Lung (tissue), 16 donors: ENCODE data around the gene CTXN1. TPM values are rescaled to one million over a fixed set of nuclear protein-coding genes. Genes with fewer than 3 reads are reported as not detected.

Experiments
- ATAC-seq: fragments of 200-7000 bp; cut with Tn5 transposase; one replicate; pipeline ENCODE4 v1.9.1; 2020; ENCODE audit warnings: moderate number of reproducible peaks; ENCODE audit not compliant: insufficient read depth, low FRiP score
- DNase-seq, 3 donors: peaks; one replicate each; pipeline ENCODE4 v3.0.0-alpha.2; 2013 to 2017
- H3K27ac ChIP-seq, 2 donors: one replicate each; pipeline ENCODE4 v1.5.1; 2013; ENCODE audit warnings: mild to moderate bottlenecking in 2 of 2, moderate library complexity in 2 of 2, control low read depth in 1 of 2, inconsistent platforms in 1 of 2, low read depth in 1 of 2, low read length in 1 of 2
- H3K27me3 ChIP-seq, 3 donors: one replicate each; pipeline ENCODE4 v1.5.1; 2013; ENCODE audit warnings: low read length in 2 of 3; ENCODE audit not compliant: control insufficient read depth in 3 of 3, insufficient read depth in 3 of 3
- H3K36me3 ChIP-seq, 4 donors: one replicate each; pipeline ENCODE4 v1.5.1; 2013; ENCODE audit warnings: low read length in 4 of 4, mild to moderate bottlenecking in 1 of 4, moderate library complexity in 1 of 4; ENCODE audit not compliant: control insufficient read depth in 4 of 4, insufficient read depth in 4 of 4
- H3K4me1 ChIP-seq, 5 donors: one replicate each; pipeline ENCODE4 v1.5.1; 2013; ENCODE audit warnings: low read length in 5 of 5, mild to moderate bottlenecking in 2 of 5, moderate library complexity in 1 of 5; ENCODE audit not compliant: control insufficient read depth in 5 of 5, insufficient read depth in 5 of 5
- H3K4me3 ChIP-seq: one replicate; pipeline ENCODE4 v1.5.1; 2013; ENCODE audit warnings: mild to moderate bottlenecking, control low read depth, moderate library complexity
- H3K9ac ChIP-seq, 2 donors: one replicate each; pipeline ENCODE4 v1.5.1; 2013; ENCODE audit warnings: low read length in 2 of 2, control low read depth in 1 of 2; ENCODE audit not compliant: insufficient read depth in 1 of 2
- H3K9me3 ChIP-seq, 4 donors: one replicate each; pipeline ENCODE4 v1.5.1; 2013; ENCODE audit warnings: low read length in 3 of 4, mild to moderate bottlenecking in 1 of 4, moderate library complexity in 1 of 4; ENCODE audit not compliant: control insufficient read depth in 4 of 4, insufficient read depth in 3 of 4
- WGBS, 2 donors: extraction: QIAGEN DNeasy Blood & Tissue Kit; methylation state at CpG; one replicate each; pipeline ENCODE4 v1.1.7; 2013; 5-methylcytosine and 5-hydroxymethylcytosine counted together
- long read RNA-seq, 5 donors: transcript quantifications; one replicate each; lab custom pipeline, GENCODE V29; 2026
- polyA plus RNA-seq, 2 donors: library from polyadenylated mRNA; stranded (reverse); fragments of 200-250 nt; gene quantifications; one replicate each; pipeline ENCODE4 v1.2.1, GENCODE V29; 2013
- total RNA-seq, 2 donors: library from RNA; depleted of rRNA in 1 of 2; stranded (reverse); fragments of >200 nt in 1 of 2; gene quantifications; one replicate each; pipeline ENCODE4 v1.2.1, GENCODE V29; 2014 to 2021
- TF ChIP-seq, protein P1 (sequence below): IDR thresholded peaks from 2 replicates; pipeline ENCODE4 v1.5.1; 2012; ENCODE audit warnings: mild to moderate bottlenecking; ENCODE audit errors: control extremely low read depth, extremely low read depth
- donor health status: control.
- donor health status: control.
- donor health status: Bipolar disorder and iron deficiency.
- donor health status: healthy.
- donor health status: DM: yes; HTN: yes; CAD: no.

CTXN1 gene
- total RNA-seq (10 to 100 TPM in 1 of 2 donors, 1 to 10 TPM in 1; 4.3 to 25.9 TPM), polyA plus RNA-seq (1 to 10 TPM; 6.5 to 7.2 TPM)
- long read RNA-seq, donor 1, transcript CTXN1-201 (2 exons, 1,274 nt): major isoform, 18 of 29 reads
- long read RNA-seq, donor 1, partial matches to known transcripts: 11 of 29 reads
- long read RNA-seq, donor 1, other reads (novel, unspliced or antisense): 0 of 29 reads
- long read RNA-seq, donor 2, transcript CTXN1-201 (2 exons, 1,274 nt): major isoform, 7 of 7 reads
- long read RNA-seq, donor 2, partial matches to known transcripts: 0 of 7 reads
- long read RNA-seq, donor 2, other reads (novel, unspliced or antisense): 0 of 7 reads
- long read RNA-seq, donor 3, transcript CTXN1-201 (2 exons, 1,274 nt): major isoform, 11 of 11 reads
- long read RNA-seq, donor 3, partial matches to known transcripts: 0 of 11 reads
- long read RNA-seq, donor 3, other reads (novel, unspliced or antisense): 0 of 11 reads
- long read RNA-seq, donor 4, transcript CTXN1-201 (2 exons, 1,274 nt): major isoform, 10 of 10 reads
- long read RNA-seq, donor 4, partial matches to known transcripts: 0 of 10 reads
- long read RNA-seq, donor 4, other reads (novel, unspliced or antisense): 0 of 10 reads
- long read RNA-seq, donor 5, transcript CTXN1-201 (2 exons, 1,274 nt): major isoform, 31 of 31 reads
- long read RNA-seq, donor 5, partial matches to known transcripts: 0 of 31 reads
- long read RNA-seq, donor 5, other reads (novel, unspliced or antisense): 0 of 31 reads

DNA sequence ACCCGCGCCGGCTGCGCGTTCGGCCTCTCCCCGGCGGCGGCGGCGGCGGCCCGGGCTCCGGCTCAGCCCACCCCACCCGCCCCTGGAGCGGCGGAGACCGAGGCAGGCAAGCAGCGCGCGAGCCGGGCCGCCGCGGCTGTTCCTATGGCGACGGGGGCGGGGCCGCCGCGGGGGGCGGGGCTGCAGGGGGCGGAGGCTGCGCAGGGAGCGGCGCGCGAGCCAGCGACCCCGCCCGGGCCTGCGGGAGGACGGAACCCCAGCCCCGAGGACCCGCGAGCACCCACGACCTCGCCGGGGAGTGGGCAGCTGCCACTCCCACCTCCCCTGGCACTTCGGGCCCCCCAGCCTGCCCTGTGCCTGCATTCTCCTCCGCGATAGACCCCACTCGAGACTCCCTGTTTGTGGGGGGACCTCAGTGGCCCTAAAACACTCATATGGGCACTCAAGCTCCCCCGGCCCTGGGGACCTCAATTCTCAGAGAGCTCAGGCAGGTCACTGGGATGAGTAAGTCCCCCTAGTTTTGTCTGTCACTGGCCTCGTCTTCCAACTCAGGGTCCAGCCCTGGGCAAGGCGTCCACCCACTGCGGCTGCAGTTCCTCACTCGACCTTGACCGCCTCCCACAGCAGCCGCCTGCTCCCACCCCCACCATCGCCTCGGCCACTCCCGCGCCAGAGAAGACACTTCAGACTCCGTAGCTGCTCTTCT is at the start of gene CTXN1:
Gene CTXN1, minus strand, starts transcription at position 115 of the 706 bp plus-strand sequence. CDS start 597 bp downstream, outside the sequence.
- no peak within 1 kb of the TSS for H3K27ac ChIP-seq
- H3K9me3 ChIP-seq: no peaks in the 10 kb centered on the region
- H3K27me3 ChIP-seq: no peaks in the 10 kb centered on the region
- H3K4me1 ChIP-seq: peaks cover 0 to 28% (median 15%) of the 10 kb centered on the region in 5 donors
- DNase-seq: peak; percentile 55 to 79 (median 70)
- H3K9ac ChIP-seq: no peak within 1 kb of the TSS
- no peak within 1 kb of the TSS for H3K4me3 ChIP-seq
- ATAC-seq: no peak
- H3K36me3 ChIP-seq: peaks cover 0 to 26% (median 10%) of the 10 kb centered on the region in 4 donors
- 9 to 59% methylated on average over 16 to 65 of the region's 65 CpGs for WGBS, 2 donors
- TF ChIP-seq, protein P1, sequence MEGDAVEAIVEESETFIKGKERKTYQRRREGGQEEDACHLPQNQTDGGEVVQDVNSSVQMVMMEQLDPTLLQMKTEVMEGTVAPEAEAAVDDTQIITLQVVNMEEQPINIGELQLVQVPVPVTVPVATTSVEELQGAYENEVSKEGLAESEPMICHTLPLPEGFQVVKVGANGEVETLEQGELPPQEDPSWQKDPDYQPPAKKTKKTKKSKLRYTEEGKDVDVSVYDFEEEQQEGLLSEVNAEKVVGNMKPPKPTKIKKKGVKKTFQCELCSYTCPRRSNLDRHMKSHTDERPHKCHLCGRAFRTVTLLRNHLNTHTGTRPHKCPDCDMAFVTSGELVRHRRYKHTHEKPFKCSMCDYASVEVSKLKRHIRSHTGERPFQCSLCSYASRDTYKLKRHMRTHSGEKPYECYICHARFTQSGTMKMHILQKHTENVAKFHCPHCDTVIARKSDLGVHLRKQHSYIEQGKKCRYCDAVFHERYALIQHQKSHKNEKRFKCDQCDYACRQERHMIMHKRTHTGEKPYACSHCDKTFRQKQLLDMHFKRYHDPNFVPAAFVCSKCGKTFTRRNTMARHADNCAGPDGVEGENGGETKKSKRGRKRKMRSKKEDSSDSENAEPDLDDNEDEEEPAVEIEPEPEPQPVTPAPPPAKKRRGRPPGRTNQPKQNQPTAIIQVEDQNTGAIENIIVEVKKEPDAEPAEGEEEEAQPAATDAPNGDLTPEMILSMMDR: no peak

DNA sequence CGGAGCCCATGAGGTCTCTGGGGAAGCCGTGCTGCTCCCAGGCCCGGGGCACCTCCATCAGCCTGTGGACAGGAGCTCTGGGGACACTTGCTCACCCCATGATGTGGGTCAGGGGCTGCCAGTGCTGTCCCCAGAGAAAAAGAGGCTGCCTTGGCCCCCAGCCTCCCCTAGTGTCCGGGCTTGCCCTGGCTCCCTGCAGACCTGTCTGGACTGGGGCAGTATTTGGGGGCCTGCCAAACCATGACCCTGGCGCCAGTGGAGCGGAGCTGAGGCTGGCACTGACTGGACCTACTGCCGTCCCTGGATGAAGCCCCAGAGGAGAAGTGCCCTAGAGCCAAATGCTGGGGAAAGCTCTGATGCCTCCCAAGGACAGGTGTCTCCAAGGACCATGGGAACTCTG is 49.1 kb upstream of the CTXN1 start:
- TF ChIP-seq, protein P1: no peak
- no peaks in the 10 kb centered on the region for H3K9me3 ChIP-seq
- peaks cover 5 to 60% (median 36%) of the 10 kb centered on the region in 4 donors for H3K36me3 ChIP-seq
- no peaks in the 10 kb centered on the region for H3K4me1 ChIP-seq
- ATAC-seq (no peak), DNase-seq (no peak)
- H3K27me3 ChIP-seq: no peaks in the 10 kb centered on the region
- H3K4me3 ChIP-seq: no peak overlapping the region
- H3K9ac ChIP-seq: no peak overlapping the region
- WGBS, 2 donors: 92 to 96% methylated on average over 7 of the region's 7 CpGs
- no peak overlapping the region for H3K27ac ChIP-seq

DNA sequence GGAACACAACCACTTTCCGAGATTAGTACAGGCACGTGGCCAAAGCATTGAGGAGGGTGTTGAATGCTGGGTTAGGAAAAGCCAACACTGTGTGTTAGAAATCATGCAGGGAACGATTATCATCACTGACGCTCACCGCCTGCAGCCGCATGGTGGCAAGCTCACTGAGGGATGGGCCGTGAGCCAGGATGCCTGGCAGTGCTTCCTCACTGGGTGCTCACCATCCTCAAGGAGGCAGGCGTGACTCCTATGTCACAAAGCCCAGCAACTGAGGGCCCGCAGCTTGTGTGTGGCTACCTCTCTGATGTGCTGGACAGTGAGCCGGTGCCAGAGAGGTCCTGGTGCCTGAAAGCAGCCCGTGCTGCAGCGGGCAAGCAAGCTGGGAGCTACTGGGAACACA is 47.9 kb upstream of the CTXN1 start:
- Histone ChIP-seq H3K9ac (no peak overlapping the region), H3K27ac (no peak overlapping the region), H3K27me3 (no peaks in the 10 kb centered on the region), H3K4me1 (no peaks in the 10 kb centered on the region), H3K4me3 (no peak overlapping the region), H3K9me3 (no peaks in the 10 kb centered on the region), H3K36me3 (peaks cover 5 to 53% (median 38%) of the 10 kb centered on the region in 4 donors)
- no peak for ATAC-seq
- no peak for DNase-seq
- TF ChIP-seq, protein P1: no peak
- WGBS, 2 donors: 94 to 95% methylated on average over 12 of the region's 12 CpGs
